MM.1S (cell line): Measurements from ENCODE around the gene TMEM238L.

Source experiments
- DNase-seq: peaks from one replicate; pipeline ENCODE4 v3.0.0-alpha.2; 2015
- H2AFZ ChIP-seq: fragments of 300-600 bp; sonication (generic); 2 replicates; pipeline ENCODE4 v1.6.0; 2016; ENCODE audit warnings: antibody characterized with exemption, low read length
- H3F3A ChIP-seq: fragments of 300-600 bp; sonication (generic); 2 replicates; pipeline ENCODE4 v1.6.1; 2016; ENCODE audit warnings: mild to moderate bottlenecking, antibody characterized with exemption, low read length, moderate library complexity, mixed read lengths; ENCODE audit not compliant: insufficient read depth
- H3K27ac ChIP-seq: fragments of 300-600 bp; sonication (generic); 2 replicates; pipeline ENCODE4 v1.5.1; 2016; ENCODE audit warnings: mild to moderate bottlenecking, low read length
- H3K27me3 ChIP-seq: fragments of 300-600 bp; sonication (generic); replicated peaks from 2 replicates; pipeline ENCODE4 v1.6.0; 2016; ENCODE audit warnings: low read length; ENCODE audit not compliant: insufficient read depth
- H3K36me3 ChIP-seq: fragments of 300-600 bp; sonication (generic); replicated peaks from 2 replicates; pipeline ENCODE4 v1.6.1; 2016; ENCODE audit warnings: mild to moderate bottlenecking, low read length, mixed read lengths; ENCODE audit not compliant: insufficient read depth
- H3K4me1 ChIP-seq: fragments of 300-600 bp; sonication (generic); 2 replicates; pipeline ENCODE4 v1.6.1; 2016; ENCODE audit warnings: low read length, mixed read lengths
- H3K4me2 ChIP-seq: fragments of 300-600 bp; sonication (generic); 2 replicates; pipeline ENCODE4 v1.6.0; 2016; ENCODE audit warnings: low read depth, low read length
- H3K4me3 ChIP-seq: fragments of 300-600 bp; sonication (generic); 2 replicates; pipeline ENCODE4 v1.5.1; 2016; ENCODE audit warnings: low read length, mixed read lengths
- H3K79me2 ChIP-seq: fragments of 300-600 bp; sonication (generic); 2 replicates; pipeline ENCODE4 v1.6.1; 2016; ENCODE audit warnings: mixed run types, low read length, mixed read lengths
- H3K9ac ChIP-seq: fragments of 300-600 bp; sonication (generic); 2 replicates; pipeline ENCODE4 v1.6.1; 2016; ENCODE audit warnings: low read length, mixed read lengths
- H3K9me2 ChIP-seq: fragments of 300-600 bp; sonication (generic); replicated peaks from 2 replicates; pipeline ENCODE4 v1.6.1; 2016; ENCODE audit warnings: mild to moderate bottlenecking, low read length, mixed read lengths; ENCODE audit not compliant: insufficient read depth
- H3K9me3 ChIP-seq: fragments of 300-600 bp; sonication (generic); replicated peaks from 2 replicates; pipeline ENCODE4 v1.6.1; 2016; ENCODE audit warnings: mild to moderate bottlenecking, low read length, mixed read lengths; ENCODE audit not compliant: insufficient read depth
- H4K20me1 ChIP-seq: fragments of 300-600 bp; sonication (generic); 2 replicates; pipeline ENCODE4 v1.6.1; 2016; ENCODE audit warnings: mild to moderate bottlenecking, low read length, moderate library complexity, mixed read lengths; ENCODE audit not compliant: insufficient read depth
- CTCF ChIP-seq: fragments of 300-600 bp; sonication (generic); IDR thresholded peaks from 2 replicates; pipeline ENCODE4 v1.5.1; 2016; ENCODE audit warnings: antibody characterized with exemption, low read length, mixed read lengths
- EZH2 ChIP-seq: fragments of 300-600 bp; sonication (generic); optimal IDR thresholded peaks from 2 replicates; pipeline ENCODE3; 2017; ENCODE audit warnings: low read depth, mild to moderate bottlenecking, antibody characterized with exemption, low read length, mixed read lengths
- EZH2phosphoT487 ChIP-seq: fragments of 300-600 bp; sonication (generic); IDR thresholded peaks from 2 replicates; pipeline ENCODE4 v1.6.1; 2018; ENCODE audit warnings: antibody characterized with exemption, low read length

Gene TMEM238L

GRCh38 chr17:10751563-10751962 is 52.3 kb downstream of the TMEM238L start:
- Histone ChIP-seq H3K79me2 (no peaks in the 10 kb centered on the region), H3F3A (no peaks in the 10 kb centered on the region), H3K4me1 (no peaks in the 10 kb centered on the region), H3K4me2 (no peak overlapping the region), H4K20me1 (no peaks in the 10 kb centered on the region), H3K9ac (no peak overlapping the region), H3K36me3 (no peaks in the 10 kb centered on the region), H3K9me2 (no peaks in the 10 kb centered on the region), H3K4me3 (no peak overlapping the region), H2AFZ (no peak overlapping the region), H3K27ac (no peak overlapping the region), H3K27me3 (peaks cover 6% of the 10 kb centered on the region; the same call in 1 of the 2 replicates), H3K9me3 (no peaks in the 10 kb centered on the region)
- no peak for DNase-seq
- TF ChIP-seq EZH2 (no peak), CTCF (no peak), EZH2phosphoT487 (no peak)

- Histone ChIP-seq H3F3A (no peaks in the 10 kb centered on the region), H3K27me3 (peaks cover 6% of the 10 kb centered on the region; the same call in 1 of the 2 replicates), H3K9ac (no peak overlapping the region), H4K20me1 (no peaks in the 10 kb centered on the region), H3K9me2 (no peaks in the 10 kb centered on the region), H3K27ac (no peak overlapping the region), H3K4me3 (no peak overlapping the region), H3K36me3 (no peaks in the 10 kb centered on the region), H3K79me2 (no peaks in the 10 kb centered on the region), H3K9me3 (no peaks in the 10 kb centered on the region), H2AFZ (no peak overlapping the region), H3K4me1 (no peaks in the 10 kb centered on the region), H3K4me2 (no peak overlapping the region)
- DNase-seq: no peak
- TF ChIP-seq CTCF: no peak
These were observed 53.7 kb downstream of the TMEM238L start for GRCh38 chr17:10750210-10750609.

GRCh38 chr17:10748531-10749181 is 55.2 kb downstream of the TMEM238L start:
- Histone ChIP-seq H3K36me3 (no peaks in the 10 kb centered on the region), H3F3A (no peaks in the 10 kb centered on the region), H3K27ac (no peak overlapping the region), H3K9me2 (no peaks in the 10 kb centered on the region), H3K4me1 (no peaks in the 10 kb centered on the region), H3K4me2 (no peak overlapping the region), H3K9me3 (no peaks in the 10 kb centered on the region), H3K9ac (no peak overlapping the region), H3K79me2 (no peaks in the 10 kb centered on the region), H4K20me1 (no peaks in the 10 kb centered on the region), H3K27me3 (no peaks in the 10 kb centered on the region), H3K4me3 (no peak overlapping the region), H2AFZ (no peak overlapping the region)
- TF ChIP-seq EZH2phosphoT487 (no peak), CTCF (no peak), EZH2 (no peak)
- no peak for DNase-seq
